ENCODE measurements around the gene CAPN2. TPM values are rescaled to one million over a fixed set of nuclear protein-coding genes. Genes with fewer than 3 reads are reported as not detected.
A peak's percentile ranks its signal among the peaks of the same experiment; 100 is the strongest.

CAPN2 gene
- 135 TPM for total RNA-seq

DNA sequence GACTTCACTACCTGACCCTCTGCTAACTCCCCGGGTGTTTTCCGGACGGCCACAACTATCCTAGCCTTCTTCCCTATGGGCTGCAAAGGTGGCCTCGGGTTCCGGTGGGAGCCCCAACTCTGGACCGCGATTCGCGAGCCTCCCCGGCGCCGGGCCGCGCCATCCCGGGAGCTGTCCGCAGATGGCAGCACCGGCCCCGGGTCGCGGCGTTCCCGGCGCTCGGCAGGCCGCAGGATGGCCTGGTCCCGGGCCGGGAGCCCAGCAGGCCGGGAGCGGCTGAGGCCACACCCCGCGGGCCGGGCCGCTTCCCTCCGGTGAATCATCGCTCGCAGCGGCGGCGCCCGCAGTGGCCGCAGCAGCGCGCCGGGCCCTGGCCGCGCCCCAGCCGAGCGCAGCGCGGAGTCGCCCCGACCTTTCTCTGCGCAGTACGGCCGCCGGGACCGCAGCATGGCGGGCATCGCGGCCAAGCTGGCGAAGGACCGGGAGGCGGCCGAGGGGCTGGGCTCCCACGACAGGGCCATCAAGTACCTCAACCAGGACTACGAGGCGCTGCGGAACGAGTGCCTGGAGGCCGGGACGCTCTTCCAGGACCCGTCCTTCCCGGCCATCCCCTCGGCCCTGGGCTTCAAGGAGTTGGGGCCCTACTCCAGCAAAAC is at the start of gene CAPN2:
TSS of gene CAPN2 (plus strand) at position 346 of the 656 bp plus-strand sequence. CDS start at position 448, 102 bp downstream.
- peak; percentile 91 for DNase-seq

GRCh38 chr1:223662943-223663342 is 49.4 kb upstream of the CAPN2 start:
- DNase-seq = no peak

GRCh38 chr1:223664106-223664505 is 48.2 kb upstream of the CAPN2 start:
- DNase-seq = no peak

- no peak for DNase-seq
Measured at GRCh38 chr1:223665592-223666312, 46.6 kb upstream of the CAPN2 start, which contains the start of gene CAPN8. Gene CAPN8, minus strand, starts transcription at chr1:223665701. Its CDS starts 55 bp downstream, at chr1:223665646.

- no peak for DNase-seq
Measured at GRCh38 chr1:223667484-223668182, 44.7 kb upstream of the CAPN2 start.

GRCh38 chr1:223669003-223669795 is 43.1 kb upstream of the CAPN2 start:
- no peak for DNase-seq

- no peak for DNase-seq
Measured at GRCh38 chr1:223670458-223671159, 41.7 kb upstream of the CAPN2 start.

GRCh38 chr1:223674119-223674890 is 38.0 kb upstream of the CAPN2 start:
- no peak for DNase-seq

- DNase-seq = no peak
Measured at GRCh38 chr1:223678841-223679240, 33.5 kb upstream of the CAPN2 start.

- DNase-seq = no peak
Measured at GRCh38 chr1:223680188-223680587, 32.2 kb upstream of the CAPN2 start.

GRCh38 chr1:223682502-223682901 is 29.8 kb upstream of the CAPN2 start:
- DNase-seq = no peak

DNA sequence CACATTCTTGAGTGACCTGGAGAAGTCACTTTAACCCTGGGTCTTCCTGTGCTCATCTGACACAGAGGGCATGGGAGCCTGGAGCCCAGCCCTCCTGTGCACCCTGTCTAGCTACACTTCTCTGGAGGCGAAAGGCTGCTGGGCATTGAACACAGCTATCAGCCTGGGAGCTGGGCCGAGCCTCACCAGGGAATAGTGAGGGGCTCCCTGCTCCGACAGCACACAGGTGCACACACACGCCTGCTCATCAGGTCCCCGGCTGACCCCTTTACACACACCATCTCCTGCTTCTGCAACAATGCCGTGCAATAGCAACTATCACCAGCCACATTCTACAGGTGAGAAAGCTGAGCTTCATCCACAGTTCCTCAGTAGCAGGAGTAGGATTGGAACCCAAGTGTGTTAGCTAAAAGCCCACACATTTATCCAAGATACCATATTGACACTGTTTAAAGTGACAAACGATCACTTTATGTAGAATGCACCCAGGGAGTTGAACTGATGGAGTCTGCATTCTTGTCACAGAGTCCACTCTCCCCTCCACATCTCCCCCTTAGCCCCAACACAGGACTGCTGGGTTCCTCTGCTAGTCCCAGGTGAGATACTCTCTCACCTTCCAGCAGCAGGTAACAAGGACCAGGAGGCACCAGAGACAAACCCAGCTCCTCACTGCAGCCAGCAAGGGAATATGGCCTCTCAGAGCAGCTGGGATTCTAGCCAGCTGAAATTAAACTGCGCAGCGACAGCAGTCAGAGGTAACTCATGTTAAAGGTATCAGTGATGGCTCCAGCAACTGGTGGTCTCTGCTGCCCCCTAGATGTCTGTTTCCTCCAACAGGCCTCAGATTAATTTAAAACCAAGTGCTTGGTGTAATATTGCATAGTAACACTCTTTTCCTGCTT is 28.5 kb upstream of the CAPN2 start:
- peak; percentile 89 for DNase-seq

GRCh38 chr1:223684488-223684792 is 27.9 kb upstream of the CAPN2 start:
- DNase-seq = no peak

- DNase-seq = no peak
Measured at GRCh38 chr1:223691121-223691520, 21.2 kb upstream of the CAPN2 start.

DNA sequence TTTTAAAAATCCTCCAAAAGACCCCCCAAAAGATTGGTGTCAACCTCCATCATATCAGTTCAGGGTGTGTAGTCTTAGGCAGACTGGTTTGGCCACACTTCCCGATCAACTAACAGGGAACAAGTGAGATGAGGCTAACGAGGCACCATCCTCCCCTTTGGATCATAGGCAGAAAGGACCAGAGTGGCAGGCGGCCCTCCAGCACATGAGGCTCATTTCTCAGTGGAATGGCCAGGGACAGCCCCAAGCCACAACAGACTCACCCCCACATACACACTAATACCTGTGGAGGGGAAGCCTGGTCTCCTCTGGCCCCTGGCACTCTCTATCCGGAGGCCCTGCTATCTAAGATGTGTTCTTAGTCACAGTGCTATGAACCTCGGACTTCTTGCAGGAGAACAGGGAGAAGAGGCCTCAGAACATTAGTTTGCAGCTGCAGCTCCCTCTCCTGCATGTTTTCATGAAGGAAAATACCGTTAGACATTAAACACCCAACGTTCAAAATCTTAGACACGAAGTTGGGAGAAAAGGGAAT is 17.3 kb upstream of the CAPN2 start:
- no peak for DNase-seq

DNA sequence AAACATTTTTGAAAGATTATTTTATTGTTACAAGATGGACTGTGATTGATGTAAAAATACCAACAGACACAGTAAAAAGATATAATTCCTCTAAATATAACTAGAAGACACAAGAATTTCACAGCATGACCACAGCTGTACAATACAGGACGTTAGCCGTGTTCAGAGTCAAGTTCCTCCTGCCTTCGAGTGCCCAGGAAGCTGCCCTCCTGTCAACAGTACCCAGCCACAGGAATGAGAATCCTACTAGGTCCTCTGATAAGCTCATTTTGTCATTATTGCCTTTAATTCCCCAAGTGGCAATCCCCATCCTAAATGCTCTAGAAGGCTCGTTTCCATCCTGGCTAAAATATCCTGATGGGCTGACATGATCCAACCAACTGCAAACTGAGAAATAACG is 16.4 kb upstream of the CAPN2 start:
- DNase-seq = no peak

DNA sequence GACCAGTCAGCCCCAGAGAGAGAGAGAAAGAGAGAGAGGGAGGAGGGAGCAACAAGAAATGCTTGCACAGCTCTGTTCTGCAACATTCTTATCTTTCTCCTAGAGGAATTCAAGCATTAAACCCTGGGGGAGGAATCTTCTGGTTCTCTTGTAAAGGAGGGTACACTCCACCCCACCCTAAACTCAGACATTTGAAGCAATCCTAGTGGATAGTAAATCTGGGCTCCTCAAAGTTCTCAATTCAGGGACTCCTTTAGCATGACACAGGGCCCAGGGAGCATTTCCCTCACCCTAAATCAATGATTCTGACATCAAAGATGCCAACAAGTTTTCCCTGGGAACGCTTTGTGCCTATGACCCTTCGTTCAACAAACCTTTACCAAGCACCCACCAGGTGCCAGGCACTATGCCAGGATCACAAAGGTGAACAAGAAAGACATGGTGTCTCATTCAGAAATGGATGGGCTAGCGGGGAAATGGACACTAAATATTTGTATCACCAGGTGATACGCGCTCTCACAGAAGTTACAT is 11.9 kb upstream of the CAPN2 start:
- DNase-seq = no peak

GRCh38 chr1:223700942-223701637 is 11.2 kb upstream of the CAPN2 start:
- DNase-seq = peak; percentile 41

All from tongue (tissue), 2 donors.